ENCODE data around the gene ZNF496. TPM values are rescaled to one million over a fixed set of nuclear protein-coding genes. Genes with fewer than 3 reads are reported as not detected.
A peak's percentile ranks its signal among the peaks of the same experiment; 100 is the strongest.
"Not testable (repeated sequence)": the region's sequence is repeated elsewhere in the genome, so short reads cannot be mapped to it uniquely, and the experiment has no call there.

The ZNF496 gene
- total RNA-seq, 1 donor from 2014 or later: 23.1 TPM

DNA sequence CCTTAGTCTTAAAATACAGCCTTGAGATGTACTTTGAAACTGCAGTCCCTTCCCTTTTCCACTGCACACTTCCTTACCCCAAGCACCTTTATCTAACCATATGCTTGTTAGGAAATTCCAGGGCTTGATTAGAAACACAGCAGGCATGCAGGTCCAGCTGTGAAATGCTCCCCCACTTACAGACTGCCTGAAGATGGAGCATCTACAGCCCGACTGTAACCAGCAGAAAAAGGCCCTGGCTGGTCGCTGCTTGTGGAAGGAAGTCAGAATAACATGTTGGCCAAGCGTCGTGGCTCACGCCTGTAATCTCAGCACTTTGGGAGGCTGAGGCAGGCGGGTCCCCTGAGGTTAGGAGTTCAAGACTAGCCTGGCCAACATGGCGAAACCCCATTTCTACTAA lies 38.6 kb downstream of the ZNF496 start:
- no peak for DNase-seq (ENCODE audit: low read depth)

GRCh38 chr1:247291833-247292561 lies 39.7 kb downstream of the ZNF496 start:
- DNase-seq (ENCODE audit: low read depth): no peak

- no peak for DNase-seq (ENCODE audit: low read depth)
Observed at GRCh38 chr1:247291161-247291560, 40.5 kb downstream of the ZNF496 start.

DNA sequence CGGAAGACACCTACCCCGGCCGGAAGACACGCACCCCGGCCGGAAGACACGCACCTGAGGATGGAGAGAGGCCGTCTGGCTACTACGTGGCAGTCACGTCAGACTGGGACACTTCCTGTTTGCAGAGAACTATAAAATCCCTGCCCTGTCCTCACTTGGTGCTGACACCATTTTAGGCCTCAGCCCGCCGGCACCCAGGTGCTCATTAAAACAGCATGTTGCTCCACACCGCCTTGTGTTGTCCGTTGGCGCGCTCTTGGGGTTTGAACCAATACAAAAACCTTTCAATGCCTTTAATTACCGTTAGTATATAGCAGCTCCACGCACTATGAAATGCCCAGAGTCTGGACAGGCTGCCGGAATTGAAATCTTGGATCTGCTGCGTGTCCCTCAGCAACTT lies 41.1 kb downstream of the ZNF496 start:
- no peak for DNase-seq (ENCODE audit: low read depth)

DNA sequence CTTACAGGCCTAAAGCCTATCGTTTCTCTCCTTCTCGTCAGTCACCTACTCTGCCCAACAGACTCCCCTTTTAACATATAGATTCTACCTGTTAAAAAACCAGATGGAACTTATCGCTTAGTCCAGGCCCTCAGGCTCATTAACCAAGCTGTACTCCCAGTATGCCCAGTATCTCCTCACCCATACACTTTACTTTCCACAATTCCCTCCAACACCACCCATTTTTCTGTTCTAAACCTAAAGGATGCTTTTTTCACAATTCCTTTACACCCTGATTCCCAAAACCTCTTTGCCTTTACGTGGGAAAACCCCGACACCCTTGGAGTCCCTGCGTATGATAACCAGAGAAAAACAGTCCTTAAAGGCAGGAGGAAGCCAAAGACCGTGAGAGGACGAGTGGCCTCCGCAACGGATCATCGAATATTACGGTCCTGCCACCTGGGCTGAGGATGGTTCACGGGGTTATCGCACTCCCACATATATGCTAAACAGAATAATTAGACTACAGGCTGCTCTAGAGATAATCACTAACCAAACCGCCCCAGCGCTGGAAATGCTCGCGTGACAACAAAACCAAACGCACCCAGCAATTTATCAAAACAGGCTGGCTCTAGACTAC lies 42.3 kb downstream of the ZNF496 start:
- DNase-seq (ENCODE audit: low read depth): not testable (repeated sequence)

DNA sequence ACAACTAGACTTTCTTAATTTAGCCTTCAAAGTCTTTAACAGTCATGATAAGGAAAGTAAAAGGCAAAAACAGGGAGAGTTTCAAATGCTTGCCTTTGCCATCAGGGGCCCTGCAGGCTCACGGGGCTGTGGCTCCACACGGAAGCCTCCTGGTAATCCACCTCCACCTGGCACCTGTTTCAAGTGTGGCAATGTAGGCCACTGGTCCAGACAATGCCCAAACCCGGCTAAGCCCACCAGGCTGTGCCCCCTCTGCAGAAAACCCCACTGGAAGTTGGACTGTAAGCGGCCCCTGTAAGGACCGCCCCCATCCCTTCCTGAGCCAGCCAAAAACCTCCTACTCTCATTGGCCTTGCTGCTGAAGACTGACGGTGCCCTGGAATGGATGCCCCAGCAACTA lies 43.3 kb downstream of the ZNF496 start:
- DNase-seq (ENCODE audit: low read depth): no peak

DNA sequence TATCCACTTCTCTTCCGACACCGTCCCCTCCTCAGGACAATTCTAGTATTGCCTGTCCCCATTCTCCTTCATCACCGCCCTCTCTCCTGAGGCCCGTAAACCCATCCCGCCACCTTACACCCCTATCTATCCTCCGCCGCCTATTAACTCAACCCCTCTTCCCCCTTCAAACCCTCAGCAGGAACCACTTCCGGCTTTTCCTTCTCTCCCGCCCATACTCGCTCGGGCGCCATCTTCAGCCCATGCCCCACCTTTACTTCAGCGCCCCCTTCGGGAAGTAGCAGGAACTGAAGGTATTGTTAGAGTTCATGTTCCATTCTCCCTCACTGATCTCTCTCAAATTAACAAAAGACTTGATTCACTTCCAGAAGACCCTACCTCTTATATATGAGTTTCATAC lies 44.2 kb downstream of the ZNF496 start:
- DNase-seq (ENCODE audit: low read depth): no peak

DNA sequence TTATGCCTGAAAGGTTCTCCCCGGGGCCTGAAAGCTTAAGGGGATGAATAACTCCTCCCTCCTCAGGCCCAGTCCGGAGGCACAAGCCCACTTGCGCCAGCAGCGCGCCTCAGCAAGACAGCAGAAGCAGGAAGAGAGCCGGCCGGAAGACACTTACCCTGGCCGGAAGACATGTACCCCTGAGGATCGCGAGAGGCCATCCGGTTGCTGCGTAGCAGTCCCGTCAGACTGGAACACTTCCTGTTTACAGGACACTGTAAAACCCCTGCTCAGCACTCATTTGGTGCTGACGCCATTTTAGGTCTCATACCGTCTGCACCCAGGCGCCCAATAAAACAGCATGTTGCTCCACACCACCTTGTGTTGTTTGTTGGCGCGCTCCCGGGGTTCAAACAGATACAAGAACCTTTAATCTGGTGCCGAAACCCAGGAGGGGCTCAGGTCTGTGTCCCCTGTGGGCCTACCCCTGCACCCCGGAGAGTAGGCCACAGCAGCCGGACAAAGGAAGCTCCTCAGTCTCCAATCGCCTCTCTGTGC lies 45.5 kb downstream of the ZNF496 start:
- DNase-seq (ENCODE audit: low read depth): no peak

DNA sequence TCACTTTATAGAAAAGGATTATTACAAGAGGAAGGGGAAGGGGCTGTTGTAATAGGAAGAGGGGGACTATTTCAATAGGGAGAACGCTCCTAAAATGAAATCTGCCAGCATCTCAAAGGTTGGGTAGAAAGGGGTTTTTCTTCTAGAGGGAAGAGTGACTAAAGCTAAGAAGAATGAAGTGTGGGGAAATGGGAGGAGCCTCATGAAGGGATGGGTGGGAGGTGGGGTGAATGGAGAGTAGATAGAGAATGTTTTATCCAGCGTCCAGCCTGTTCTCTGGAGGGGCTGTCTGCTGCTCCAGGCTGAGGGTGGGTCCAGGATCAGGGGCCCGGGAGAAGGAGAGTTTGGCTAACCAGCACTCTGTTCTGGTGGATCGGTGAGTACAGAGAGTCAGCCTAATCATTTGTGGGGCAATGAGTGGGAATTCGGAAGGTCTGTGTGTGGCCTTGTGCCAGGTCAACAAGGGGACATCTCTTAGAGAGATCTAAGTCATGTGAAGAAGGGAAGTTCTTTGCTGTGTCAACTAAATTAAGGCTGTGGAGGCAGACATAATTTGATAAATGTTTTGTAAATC lies 50.6 kb downstream of the ZNF496 start:
- peak; percentile 6 for DNase-seq (ENCODE audit: low read depth)

DNA sequence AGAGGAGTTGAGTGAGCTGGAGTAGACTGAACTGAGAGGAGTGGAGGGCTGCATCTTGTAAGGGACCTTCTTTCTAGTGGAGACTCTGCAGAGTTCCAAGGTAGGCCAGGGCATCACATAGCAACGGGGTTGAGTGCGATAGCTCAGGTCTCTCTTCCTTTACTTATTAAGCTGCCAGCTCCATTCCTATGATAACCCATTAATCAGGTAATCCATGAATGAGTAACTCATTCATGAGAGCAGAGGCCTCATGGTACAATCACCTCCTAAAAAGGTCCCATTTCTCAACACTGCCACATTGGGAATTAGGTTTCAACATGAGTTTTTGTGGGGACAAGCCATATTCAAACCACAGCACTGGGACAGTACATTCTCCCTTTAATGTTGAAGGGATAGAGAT lies 54.5 kb downstream of the ZNF496 start:
- DNase-seq (ENCODE audit: low read depth): peak; percentile 68

DNA sequence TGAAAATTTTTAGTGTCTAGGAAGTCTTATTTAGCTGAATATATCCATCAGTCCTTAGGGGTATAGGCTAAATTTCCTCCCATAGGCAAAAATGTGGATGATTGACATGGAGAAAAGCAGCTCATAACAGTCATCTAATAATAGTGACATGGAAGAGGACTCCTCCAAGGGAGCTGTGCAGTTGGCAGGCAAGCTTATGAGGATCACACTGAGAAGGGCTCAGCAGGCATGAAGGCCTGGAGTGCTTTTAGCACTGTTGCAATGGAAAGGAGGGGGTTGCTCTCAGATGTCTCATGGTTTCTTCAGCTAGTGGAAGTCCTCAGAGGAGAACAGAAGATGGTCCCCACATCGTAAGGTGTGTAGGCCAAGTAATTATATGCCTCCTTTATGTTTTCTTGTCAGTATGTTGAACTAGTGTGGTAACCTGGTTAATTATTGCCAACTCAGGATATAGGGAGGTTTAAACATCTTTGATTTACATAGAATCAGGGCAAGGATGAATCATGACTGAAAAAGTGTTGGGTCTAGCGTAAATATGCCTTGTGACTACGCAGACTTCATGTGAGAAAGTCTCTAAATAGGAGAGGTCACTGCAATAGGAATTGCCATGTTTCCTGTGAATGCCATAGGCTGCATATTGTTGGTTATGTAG lies 56.9 kb downstream of the ZNF496 start:
- DNase-seq (ENCODE audit: low read depth): peak; percentile 33

DNA sequence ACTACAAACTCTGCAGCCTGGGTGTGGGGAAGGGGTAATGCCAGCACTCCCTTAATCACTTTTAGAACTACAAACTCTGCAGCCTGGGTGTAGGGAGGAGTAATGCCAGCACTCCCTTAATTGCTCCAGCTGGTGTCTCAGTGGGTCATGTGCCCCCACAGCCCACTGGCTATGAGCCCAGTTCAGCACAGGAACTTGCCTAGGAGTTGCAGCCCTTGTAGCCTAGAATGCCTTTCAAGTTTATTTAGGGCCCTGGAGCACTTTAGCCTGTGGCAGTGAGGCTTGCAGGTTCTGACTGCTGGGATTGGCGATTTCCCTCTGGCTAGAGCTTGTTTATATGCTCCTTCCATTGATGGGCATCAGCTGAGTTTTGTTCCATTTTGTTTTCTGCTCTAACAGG lies 58.7 kb downstream of the ZNF496 start:
- peak; percentile 13 for DNase-seq (ENCODE audit: low read depth)

DNA sequence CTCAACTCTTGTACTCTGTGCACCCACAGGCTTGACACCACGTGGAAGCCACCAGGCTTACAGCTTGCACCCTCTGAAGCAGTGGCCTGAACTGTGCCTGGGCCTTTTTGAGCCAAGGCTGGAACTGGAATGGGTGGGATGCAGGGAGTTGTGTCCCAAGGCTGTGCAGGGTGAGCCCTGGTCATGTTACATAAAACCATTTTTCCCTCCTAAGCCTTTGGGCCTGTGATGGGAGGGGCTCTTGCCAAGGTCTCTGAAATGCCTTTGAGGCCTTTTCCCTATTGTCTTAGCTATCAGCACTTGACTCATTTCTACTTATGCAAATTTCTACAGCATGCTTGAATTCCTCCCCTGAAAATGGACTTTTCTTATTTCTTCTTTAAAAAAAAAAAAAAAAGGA lies 61.7 kb downstream of the ZNF496 start:
- DNase-seq (ENCODE audit: low read depth): no peak

DNA sequence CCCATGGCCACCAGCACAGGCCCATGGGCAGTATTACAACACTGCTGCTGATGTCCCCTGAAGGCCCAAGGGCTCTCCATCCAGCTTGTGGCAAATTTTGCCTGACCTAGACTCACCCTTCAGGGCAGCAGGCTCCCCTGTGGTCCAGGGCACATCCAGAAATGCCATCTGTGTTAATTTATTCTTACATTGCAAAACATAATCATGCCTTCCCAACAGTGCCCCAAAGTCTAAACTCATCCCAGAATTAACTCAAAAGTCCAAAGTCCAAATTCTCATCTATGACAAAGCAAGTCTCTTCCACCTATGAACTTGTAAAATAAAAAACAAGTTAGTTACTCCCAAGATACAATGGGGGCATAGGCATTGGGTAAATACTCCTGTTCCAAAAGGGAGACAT lies 62.5 kb downstream of the ZNF496 start:
- no peak for DNase-seq (ENCODE audit: low read depth)

- DNase-seq (ENCODE audit: low read depth): no peak
Observed at GRCh38 chr1:247268390-247269045, 63.1 kb downstream of the ZNF496 start.

GRCh38 chr1:247266053-247266452 lies 65.6 kb downstream of the ZNF496 start:
- DNase-seq (ENCODE audit: low read depth): no peak

DNA sequence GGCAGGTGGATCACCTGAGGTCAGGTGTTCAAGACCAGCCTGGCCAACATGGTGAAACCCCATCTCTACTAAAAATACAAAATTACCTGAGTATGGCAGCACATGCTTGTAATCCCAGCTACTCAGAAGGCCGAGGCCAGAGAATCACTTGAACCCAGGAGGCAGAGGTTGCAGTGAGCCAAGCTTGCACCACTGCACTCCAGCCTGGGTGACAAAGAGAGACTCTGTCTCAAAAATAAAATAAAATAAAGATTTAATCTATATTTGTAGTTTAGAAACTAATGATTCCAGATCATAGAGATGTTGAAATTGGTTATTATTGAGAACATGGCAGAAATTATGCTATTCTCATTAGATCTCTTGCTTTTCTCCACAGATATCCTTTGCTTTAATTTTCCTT lies 75.9 kb downstream of the ZNF496 start, which contains the start of gene VN1R5:
VN1R5 (plus strand) TSS at position 301 of the 400 bp plus-strand sequence.
- not testable (repeated sequence) for DNase-seq (ENCODE audit: low read depth)

GRCh38 chr1:247247568-247247967 lies 84.1 kb downstream of the ZNF496 start:
- DNase-seq (ENCODE audit: low read depth): no peak
